ENCODE results near the gene OR5T2.

GRCh38 chr11:56214537-56214936 lies 19.5 kb downstream of the OR5T2 start:
- TF ChIP-seq, protein P1, sequence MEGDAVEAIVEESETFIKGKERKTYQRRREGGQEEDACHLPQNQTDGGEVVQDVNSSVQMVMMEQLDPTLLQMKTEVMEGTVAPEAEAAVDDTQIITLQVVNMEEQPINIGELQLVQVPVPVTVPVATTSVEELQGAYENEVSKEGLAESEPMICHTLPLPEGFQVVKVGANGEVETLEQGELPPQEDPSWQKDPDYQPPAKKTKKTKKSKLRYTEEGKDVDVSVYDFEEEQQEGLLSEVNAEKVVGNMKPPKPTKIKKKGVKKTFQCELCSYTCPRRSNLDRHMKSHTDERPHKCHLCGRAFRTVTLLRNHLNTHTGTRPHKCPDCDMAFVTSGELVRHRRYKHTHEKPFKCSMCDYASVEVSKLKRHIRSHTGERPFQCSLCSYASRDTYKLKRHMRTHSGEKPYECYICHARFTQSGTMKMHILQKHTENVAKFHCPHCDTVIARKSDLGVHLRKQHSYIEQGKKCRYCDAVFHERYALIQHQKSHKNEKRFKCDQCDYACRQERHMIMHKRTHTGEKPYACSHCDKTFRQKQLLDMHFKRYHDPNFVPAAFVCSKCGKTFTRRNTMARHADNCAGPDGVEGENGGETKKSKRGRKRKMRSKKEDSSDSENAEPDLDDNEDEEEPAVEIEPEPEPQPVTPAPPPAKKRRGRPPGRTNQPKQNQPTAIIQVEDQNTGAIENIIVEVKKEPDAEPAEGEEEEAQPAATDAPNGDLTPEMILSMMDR (IDR thresholded peaks at IDR 0.05): no peak
- TF ChIP-seq ZFX (IDR thresholded peaks at IDR 0.05; ENCODE audit: borderline replicate concordance): no peak
